ENCODE data around the gene TMEM120B. TPM values are rescaled to one million over a fixed set of nuclear protein-coding genes. Genes with fewer than 3 reads are reported as not detected.
"Not testable (repeated sequence)": the region's sequence is repeated elsewhere in the genome, so short reads cannot be mapped to it uniquely, and the experiment has no call there.

The TMEM120B gene
- total RNA-seq, 1 donor from 2014 or later = 13.7 TPM

DNA sequence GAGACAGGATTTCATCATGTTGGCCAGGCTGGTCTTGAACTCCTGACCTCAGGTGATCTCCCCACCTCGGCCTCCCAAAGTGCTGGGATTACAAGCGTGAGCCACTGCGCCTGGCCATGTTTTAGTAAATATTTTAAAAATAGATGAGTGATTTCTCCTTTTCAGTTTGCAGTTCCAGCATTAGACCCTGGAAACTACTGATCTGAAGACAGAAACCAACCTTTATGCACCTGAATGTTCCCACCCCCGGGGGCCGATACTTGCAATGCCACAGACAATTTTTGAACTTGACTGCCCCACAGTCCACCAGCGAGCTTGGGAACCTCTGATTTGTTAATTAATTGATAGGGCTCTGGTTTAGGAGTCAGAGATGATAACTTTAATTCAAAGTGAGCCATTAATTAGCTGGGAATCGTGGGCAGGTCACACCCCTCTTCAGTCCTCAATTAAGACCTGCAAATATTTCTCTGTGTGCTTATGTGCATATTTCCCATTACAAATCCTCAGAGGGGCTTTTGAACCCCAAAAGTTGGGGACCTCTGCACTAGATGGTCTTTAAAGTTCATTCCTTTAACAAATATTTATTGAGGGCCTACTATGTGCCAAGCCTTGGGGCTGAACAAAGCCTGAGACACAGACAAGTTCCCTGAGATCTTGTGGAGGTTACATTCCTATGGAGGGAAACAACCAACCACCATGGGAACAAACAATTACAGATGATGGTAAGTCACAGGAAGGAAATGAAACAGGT, 4.1 kb upstream of the TMEM120B start:
- DNase-seq (ENCODE audit: extremely low read depth, low read depth, low spot score) = no peak

DNA sequence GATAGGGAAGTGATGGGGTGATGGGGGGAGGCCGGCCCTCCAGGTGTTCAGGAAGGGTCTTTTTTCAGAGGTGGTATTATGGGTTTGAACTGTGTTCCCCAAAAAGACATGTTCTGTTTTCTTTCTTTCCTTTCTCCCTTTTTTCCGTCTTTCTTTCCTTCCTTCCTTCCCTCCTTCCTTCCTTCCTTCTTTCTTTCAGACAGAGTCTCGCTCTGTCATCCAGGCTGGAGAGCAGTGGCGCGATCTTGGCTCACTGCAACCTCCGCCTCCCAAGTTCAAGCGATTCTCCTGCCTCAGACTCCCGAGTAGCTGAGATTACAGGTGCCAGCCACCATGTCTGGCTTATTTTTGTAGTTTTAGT, 3.5 kb upstream of the TMEM120B start:
- DNase-seq (ENCODE audit: extremely low read depth, low read depth, low spot score) = not testable (repeated sequence)

DNA sequence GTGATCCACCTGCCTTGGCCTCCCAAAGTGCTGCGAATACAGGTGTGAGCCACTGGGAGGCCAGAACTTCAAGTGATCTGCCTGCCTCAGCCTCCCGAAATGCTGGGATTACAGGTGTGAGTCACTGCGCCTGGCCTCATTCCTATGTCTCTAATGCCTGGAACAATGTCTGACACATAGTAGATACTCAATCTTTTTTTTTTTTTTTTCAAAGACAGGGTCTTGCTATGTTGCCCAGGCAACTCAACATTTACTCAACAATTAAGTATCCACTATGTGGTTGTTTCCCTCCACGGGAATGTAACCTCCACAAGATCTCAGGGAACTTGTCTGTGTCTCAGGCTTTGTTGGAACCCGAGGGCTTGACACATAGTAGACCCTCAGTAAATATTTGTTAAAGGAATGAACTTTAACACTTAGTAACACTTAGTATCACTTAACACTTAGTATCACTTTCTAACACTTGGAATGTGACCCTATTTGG, 3.0 kb upstream of the TMEM120B start:
- DNase-seq (ENCODE audit: extremely low read depth, low read depth, low spot score) = no peak

DNA sequence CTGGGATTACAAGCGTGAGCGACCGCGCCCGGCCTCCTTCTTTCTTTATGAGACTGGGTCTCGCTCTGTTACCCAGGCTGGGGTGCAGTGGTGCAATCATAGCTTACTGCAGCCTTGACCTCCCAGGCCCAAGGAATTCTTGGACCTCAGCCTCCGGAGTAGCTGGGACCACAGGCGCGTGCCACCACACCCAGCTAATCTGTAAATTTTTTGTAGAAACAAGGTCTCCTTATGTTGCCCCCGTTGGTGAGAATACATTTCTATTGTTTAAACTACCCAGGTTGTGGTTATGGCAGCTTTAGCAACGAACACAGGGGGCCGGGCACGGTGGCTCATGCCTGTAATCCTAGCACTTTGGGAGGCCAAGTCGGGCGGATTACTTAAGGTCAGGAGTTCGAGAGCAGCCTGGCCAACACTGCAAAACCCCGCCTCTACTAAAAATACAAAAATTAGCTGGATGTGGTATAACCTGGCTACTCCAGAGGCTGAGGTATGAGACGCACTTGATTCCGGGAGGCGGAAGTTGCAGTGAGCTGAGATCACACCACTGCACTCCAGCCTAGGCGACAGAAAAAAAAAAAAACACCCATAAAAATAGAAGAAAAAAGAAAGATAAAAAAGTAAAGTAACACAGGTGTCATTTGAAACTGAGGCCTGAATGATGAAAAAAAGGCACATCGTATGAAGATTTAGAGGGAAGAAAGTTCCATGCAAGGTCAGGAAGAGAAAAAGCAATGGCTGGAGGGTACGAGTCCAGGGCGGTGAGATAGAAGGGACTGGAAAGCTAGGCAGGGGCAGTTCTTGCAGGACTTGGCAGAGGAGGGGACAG, 977 bp upstream of the TMEM120B start:
- no peak for DNase-seq (ENCODE audit: extremely low read depth, low read depth, low spot score)

- no peak for DNase-seq (ENCODE audit: extremely low read depth, low read depth, low spot score)
Observed at GRCh38 chr12:121712190-121712460, 427 bp upstream of the TMEM120B start.

DNA sequence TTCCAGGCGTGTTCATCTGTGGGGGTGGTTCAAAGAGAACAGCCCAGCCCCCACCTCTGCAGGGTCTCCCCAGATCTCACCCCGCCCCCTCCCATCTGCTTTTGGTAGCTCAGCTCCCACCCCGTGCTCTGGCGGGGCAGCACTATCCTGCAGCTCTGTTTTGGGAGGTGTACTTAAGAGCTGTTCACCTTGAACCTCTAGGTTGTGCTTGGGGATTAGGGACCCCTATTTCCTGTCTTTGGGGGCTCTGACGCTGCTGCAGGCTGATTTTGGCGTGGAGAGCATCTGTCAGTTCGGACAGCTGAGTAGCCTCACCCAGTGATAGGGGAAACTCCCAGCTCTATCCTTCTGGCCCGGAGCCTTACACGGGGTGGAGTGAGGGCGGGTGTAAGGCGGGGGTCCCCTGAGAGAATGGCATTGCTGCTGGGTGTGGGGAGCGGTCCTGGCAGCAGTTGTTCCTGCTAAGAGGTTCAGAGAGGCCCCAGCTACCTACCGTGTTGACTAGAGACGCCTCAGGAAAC, 765 bp downstream of the TMEM120B start:
- DNase-seq (ENCODE audit: extremely low read depth, low read depth, low spot score) = no peak

DNA sequence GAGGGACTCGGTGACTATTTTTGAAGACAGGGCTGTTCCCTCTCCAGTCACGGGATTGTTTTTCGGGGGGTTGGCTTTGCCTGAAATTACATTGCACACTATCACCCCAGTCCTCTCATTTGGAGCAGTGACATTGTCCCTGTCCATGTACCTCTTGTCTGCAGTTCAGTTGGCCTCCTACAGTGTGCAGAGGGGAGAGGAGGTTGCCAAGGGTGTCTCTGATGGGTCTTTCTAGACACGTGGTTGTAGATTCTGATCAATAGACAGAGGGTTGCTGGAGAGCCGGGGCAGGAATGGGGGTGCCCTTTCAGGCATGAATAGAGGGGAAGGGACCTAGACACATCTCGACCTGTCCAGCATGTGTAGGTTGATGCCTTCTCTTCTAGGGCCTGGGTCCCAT, 1.2 kb downstream of the TMEM120B start:
- no peak for DNase-seq (ENCODE audit: extremely low read depth, low read depth, low spot score)

DNA sequence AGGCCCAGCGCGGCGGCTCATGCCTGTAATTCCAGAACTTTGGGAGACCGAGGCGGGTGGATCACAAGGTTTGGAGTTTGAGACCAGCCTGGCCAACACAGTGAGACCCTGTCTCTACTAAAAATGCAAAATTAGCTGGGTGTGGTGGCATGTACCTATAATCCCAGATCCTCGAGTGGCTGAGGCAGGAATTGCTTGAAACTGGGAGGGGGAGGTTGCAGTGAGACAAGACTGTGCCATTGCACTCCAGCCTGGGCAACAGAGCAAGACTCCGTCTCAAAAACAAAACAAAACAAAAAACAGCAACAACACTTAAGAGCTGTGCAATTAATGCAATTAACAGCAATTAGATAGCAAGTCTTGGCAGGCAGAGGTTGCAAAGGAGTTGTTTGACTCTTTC, 2.5 kb downstream of the TMEM120B start:
- not testable (repeated sequence) for DNase-seq (ENCODE audit: extremely low read depth, low read depth, low spot score)

GRCh38 chr12:121715862-121716435, 3.4 kb downstream of the TMEM120B start:
- no peak for DNase-seq (ENCODE audit: extremely low read depth, low read depth, low spot score)

DNA sequence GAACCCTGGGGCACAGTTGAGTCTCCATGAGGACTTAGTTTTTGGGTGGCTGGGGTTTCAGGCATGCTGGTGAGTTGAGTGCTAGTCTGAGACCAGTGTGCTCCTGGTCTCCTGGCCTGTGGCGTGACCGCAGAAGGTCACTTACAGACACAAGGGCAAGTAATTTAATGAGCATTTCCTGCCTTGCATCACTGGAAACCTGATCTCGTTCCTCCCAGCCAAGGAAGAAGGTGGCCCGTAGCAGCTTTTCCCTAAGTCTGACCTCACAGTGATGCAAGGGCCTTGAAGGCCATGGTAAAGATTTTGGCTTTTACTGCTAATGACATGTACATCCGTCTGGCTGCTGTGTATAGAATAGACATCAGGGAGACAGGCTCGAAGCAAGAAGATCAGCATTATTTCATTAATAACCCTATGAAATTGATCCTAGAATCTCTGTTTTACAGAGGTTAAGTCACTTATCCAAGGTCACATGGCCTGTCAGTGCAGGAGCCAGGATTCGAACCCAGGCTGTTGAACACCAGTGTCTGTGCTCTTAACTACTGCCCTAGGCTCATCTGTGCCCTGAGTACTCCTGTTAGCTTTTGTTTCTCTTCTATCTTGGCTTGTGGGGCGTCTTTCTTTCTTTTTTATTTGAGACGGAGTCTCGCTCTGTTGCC, 4.6 kb downstream of the TMEM120B start:
- DNase-seq (ENCODE audit: extremely low read depth, low read depth, low spot score) = no peak

DNA sequence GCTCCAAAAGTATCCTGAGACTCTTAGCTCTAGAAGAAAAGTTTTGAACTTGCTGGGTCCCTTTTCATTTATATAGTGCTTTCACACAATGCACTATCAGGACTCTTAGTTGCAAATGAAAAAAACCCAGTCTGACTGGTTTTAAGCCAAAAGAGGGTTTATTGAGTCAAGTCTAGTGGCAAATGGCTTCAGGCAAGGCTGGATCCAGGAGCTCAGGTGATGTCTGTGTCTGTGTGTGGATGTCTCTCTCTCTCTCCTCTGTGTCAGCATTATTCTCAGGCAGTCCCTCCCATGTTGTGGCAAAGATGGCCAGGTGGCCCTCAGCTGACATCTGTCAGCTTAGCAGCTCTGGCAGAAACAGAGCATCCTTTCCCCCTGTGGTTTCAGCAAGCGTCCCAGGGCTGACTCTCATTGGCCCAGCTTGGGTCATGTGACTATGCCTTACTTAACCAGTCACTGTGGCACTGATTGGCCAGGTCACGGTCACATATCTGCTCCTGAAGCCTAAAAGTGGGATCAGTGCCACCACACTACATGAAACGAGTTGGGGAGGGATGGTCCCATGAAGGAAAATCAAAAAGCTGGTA, 6.2 kb downstream of the TMEM120B start:
- no peak for DNase-seq (ENCODE audit: extremely low read depth, low read depth, low spot score)

GRCh38 chr12:121719926-121720414, 7.4 kb downstream of the TMEM120B start:
- DNase-seq (ENCODE audit: extremely low read depth, low read depth, low spot score) = no peak

DNA sequence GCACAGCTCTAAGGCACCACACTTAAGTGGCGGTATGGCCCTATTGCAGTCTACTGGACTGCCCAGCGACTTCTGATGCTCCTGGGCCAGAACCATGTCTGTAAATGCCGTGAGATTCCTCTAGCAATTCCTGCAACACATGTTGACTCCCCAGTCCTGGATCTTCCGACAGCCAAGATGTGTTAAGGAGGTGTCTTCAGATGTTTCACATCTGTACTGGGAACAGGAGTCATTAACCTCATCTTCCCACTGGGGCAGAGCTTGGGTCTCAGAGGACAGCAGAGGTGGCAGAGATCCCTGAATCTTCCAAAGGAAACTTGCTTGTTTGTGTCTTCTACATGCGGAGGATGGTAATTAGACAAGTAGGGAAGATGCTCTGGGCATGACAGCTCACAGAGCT, 8.2 kb downstream of the TMEM120B start:
- DNase-seq (ENCODE audit: extremely low read depth, low read depth, low spot score) = no peak

GRCh38 chr12:121722511-121722910, 10.0 kb downstream of the TMEM120B start:
- DNase-seq (ENCODE audit: extremely low read depth, low read depth, low spot score) = no peak

DNA sequence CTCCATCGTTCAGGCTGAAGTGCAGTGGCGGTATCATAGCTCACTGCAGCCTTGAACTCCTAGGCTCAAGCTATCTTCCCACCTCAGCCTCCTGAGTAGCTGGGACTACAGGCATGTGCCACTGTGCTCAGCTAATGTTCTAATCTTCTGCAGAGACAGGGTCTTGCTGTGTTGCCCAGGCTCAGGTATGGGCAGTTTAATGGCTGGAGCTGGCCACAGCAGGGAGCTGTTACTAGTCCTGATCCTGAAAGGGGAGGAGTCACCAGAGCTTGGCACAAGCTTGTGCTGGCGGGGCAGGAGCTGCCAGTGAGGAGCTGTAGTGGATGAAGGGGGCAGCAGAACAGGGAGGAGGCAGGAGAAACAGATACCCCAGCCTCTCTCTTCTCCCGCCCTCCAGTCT, 10.6 kb downstream of the TMEM120B start:
- DNase-seq (ENCODE audit: extremely low read depth, low read depth, low spot score) = no peak

DNA sequence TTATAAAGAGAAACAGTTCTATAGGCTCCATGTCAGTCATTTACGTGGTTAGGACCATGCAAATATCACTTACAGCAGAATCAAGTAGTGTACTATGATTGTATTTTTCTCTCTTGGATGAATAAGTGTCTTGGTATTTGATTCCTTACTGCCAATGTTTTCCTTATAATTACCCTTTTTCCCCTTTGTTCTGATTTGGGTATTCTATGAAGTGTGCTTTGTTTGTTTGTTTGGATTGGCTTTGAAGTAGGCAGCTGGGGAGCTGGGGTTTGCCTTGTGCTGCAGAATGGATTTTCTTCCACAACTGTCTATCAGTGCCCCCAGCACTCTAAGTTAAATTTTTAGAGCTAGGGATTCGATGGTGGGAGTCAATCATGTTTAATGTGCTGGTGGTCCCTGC, 12.4 kb downstream of the TMEM120B start:
- no peak for DNase-seq (ENCODE audit: extremely low read depth, low read depth, low spot score)

GRCh38 chr12:121725423-121725822, 12.9 kb downstream of the TMEM120B start:
- no peak for DNase-seq (ENCODE audit: extremely low read depth, low read depth, low spot score)

DNA sequence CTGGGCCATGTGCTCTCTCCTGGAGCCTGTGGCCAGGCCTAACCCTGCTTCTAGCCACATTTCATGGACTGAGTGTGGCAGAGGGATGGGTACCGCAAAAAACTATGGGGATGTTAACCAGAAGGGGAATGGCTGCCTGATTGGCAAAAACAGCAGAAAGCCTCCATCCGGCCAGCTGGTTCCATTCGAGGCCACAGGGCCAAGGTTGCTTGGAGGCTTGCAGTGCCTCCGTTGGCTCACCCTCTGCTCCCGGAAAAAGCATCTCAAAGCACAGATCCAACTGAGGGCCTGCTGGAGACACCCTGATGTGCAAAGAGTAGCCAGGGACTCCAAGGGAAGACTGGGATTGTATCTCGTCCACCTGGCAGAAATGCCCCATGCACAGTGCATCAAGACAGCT, 16.5 kb downstream of the TMEM120B start:
- no peak for DNase-seq (ENCODE audit: extremely low read depth, low read depth, low spot score)

DNA sequence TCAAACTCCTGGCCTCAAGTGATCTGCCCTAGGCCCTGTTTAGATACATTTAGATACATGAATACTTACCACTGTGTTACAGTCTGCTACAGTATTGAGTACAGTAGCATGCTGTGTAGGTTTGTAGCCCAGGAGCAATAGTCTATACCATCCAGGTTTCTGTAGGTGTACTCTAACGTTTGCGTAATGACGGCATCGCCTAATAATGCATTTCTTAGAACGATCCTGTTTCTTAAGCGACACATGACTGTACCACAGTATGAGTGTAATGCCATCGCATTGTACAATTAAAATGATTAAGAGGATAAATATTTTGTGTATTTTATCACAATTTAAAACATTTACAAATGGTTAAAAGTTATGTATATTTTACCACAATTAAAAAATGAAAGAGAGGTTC, 18.9 kb downstream of the TMEM120B start:
- DNase-seq (ENCODE audit: extremely low read depth, low read depth, low spot score) = no peak

- no peak for DNase-seq (ENCODE audit: extremely low read depth, low read depth, low spot score)
Observed at GRCh38 chr12:121733849-121734248, 21.3 kb downstream of the TMEM120B start.
